PC-3 (cell line): ENCODE data around the gene ISYNA1. TPM values are rescaled to one million over a fixed set of nuclear protein-coding genes. Genes with fewer than 3 reads are reported as not detected.

Experiments used
- ATAC-seq: fragments of 200-7000 bp; cut with Tn5 transposase; 2 replicates; pipeline ENCODE4 v1.9.1; 2020; ENCODE audit warnings: mild to moderate bottlenecking, moderate library complexity
- BruUV-seq: library from RNA; stranded (reverse); fragments of 400-500 nt; replicated peaks from 2 replicates; lab custom pipeline; 2021; lab: Mats Ljungman, UMichigan
- CTCF ChIA-PET: fragments of 300-600 bp; sonication (Branson Sonifier 250); formaldehyde crosslinking; loops from one replicate; lab custom pipeline; 2022; ENCODE audit warnings: antibody characterized with exemption; lab: Charles Lee
- POLR2A ChIA-PET: fragments of 300-600 bp; sonication (Branson Sonifier 250); formaldehyde crosslinking; loops from one replicate; lab custom pipeline; 2022; ENCODE audit warnings: antibody characterized with exemption; ENCODE audit not compliant: unreplicated experiment; lab: Charles Lee
- DNase-seq: peaks from one replicate; pipeline ENCODE4 v3.0.0-alpha.2; 2015
- H2AFZ ChIP-seq: fragments of 300-600 bp; sonication (generic); 2 replicates; pipeline ENCODE4 v1.6.0; 2016; ENCODE audit warnings: antibody characterized with exemption, low read length
- H3F3A ChIP-seq: fragments of 300-600 bp; sonication (generic); one replicate; pipeline ENCODE4 v1.6.0; 2017; ENCODE audit warnings: antibody characterized with exemption, low read length, control low read depth, mild to moderate bottlenecking; ENCODE audit not compliant: unreplicated experiment
- H3K27ac ChIP-seq: fragments of 300-600 bp; sonication (generic); 2 replicates; pipeline ENCODE4 v1.5.1; 2016; ENCODE audit warnings: mild to moderate bottlenecking, low read length
- H3K27me3 ChIP-seq: fragments of 300-600 bp; sonication (generic); 2 replicates; pipeline ENCODE4 v1.6.1; 2016; ENCODE audit warnings: low read length, mixed read lengths
- H3K36me3 ChIP-seq: fragments of 300-600 bp; sonication (generic); 2 replicates; pipeline ENCODE4 v1.6.1; 2016; ENCODE audit warnings: low read depth, mixed run types, low read length, mixed read lengths
- H3K4me1 ChIP-seq: fragments of 300-600 bp; sonication (generic); 2 replicates; pipeline ENCODE4 v1.5.1; 2016; ENCODE audit warnings: low read length; ENCODE audit not compliant: insufficient read depth
- H3K4me2 ChIP-seq: fragments of 300-600 bp; sonication (generic); 2 replicates; pipeline ENCODE4 v1.6.0; 2016; ENCODE audit warnings: low read length
- H3K4me3 ChIP-seq: fragments of 300-600 bp; sonication (generic); 2 replicates; pipeline ENCODE4 v1.5.1; 2016; ENCODE audit warnings: mild to moderate bottlenecking, low read length, mixed read lengths
- H3K79me2 ChIP-seq: fragments of 300-600 bp; sonication (generic); 2 replicates; pipeline ENCODE4 v1.6.1; 2017; ENCODE audit warnings: low read length, mixed read lengths
- H3K9ac ChIP-seq: fragments of 300-600 bp; sonication (generic); 2 replicates; pipeline ENCODE4 v1.6.0; 2016; ENCODE audit warnings: mild to moderate bottlenecking, low read length
- H3K9me2 ChIP-seq: fragments of 300-600 bp; sonication (generic); replicated peaks from 2 replicates; pipeline ENCODE4 v1.6.1; 2016; ENCODE audit warnings: mixed run types, low read length, mixed read lengths
- H3K9me3 ChIP-seq: fragments of 300-600 bp; sonication (generic); 2 replicates; pipeline ENCODE4 v1.6.1; 2016; ENCODE audit warnings: low read length, mixed read lengths
- H4K20me1 ChIP-seq: fragments of 300-600 bp; sonication (generic); 2 replicates; pipeline ENCODE4 v1.6.1; 2016; ENCODE audit warnings: low read length, mixed read lengths
- CTCF ChIP-seq: fragments of 300-600 bp; sonication (generic); conservative IDR thresholded peaks from 2 replicates; pipeline ENCODE4 v1.5.1; 2017; ENCODE audit warnings: antibody characterized with exemption, low read depth, mild to moderate bottlenecking, low read length
- EZH2 ChIP-seq: fragments of 300-600 bp; sonication (generic); IDR thresholded peaks from one replicate; pipeline ENCODE4 v1.6.1; 2017; ENCODE audit warnings: antibody characterized with exemption, mild to moderate bottlenecking, low read length; ENCODE audit not compliant: unreplicated experiment
- EZH2phosphoT487 ChIP-seq: fragments of 300-600 bp; sonication (generic); IDR thresholded peaks from 2 replicates; pipeline ENCODE4 v1.6.1; 2018; ENCODE audit warnings: mild to moderate bottlenecking, antibody characterized with exemption, low read length, borderline replicate concordance
- intact Hi-C: fragments of 100-400 bp; cut with micrococcal nuclease; formaldehyde crosslinking; loops from 2 replicates; pipeline ENCODE4 v1.9.0; 2023
- total RNA-seq: library from RNA; depleted of rRNA; stranded (reverse); fragments of >200 nt; gene quantifications from 2 replicates; pipeline ENCODE4 v1.2.3, GENCODE V29; 2014

The ISYNA1 gene
- total RNA-seq, 1 experiment from 2014 or later, result 19.4 TPM

- Histone ChIP-seq H3K9me3 (no peaks in the 10 kb centered on the region), H3K9ac (no peak overlapping the region), H4K20me1 (no peaks in the 10 kb centered on the region), H3K4me1 (peaks cover 30% of the 10 kb centered on the region), H3K27me3 (no peaks in the 10 kb centered on the region), H3K79me2 (0 out of 2 replicates have a peak, but pooled peaks cover 12% of the 10 kb centered on the region), H3F3A (no peaks in the 10 kb centered on the region), H3K27ac (no peak overlapping the region), H2AFZ (no peak overlapping the region), H3K9me2 (no peaks in the 10 kb centered on the region), H3K4me2 (no peak overlapping the region), H3K36me3 (peaks cover 7% of the 10 kb centered on the region), H3K4me3 (no peak overlapping the region)
- ChIA-PET CTCF (no interaction called here), POLR2A (no interaction called here)
- BruUV-seq, result no TSS peak
- no peak for ATAC-seq
- DNase-seq, result no peak
- intact Hi-C loops, result no loop called here
- no peak for TF ChIP-seq EZH2
- no peak for TF ChIP-seq EZH2phosphoT487
- no peak for TF ChIP-seq CTCF
Measured at GRCh38 chr19:18465964-18466339, 28.0 kb upstream of the ISYNA1 start.

GRCh38 chr19:18465214-18465963 lies 27.5 kb upstream of the ISYNA1 start:
- no peak overlapping the region for H2AFZ ChIP-seq
- POLR2A ChIA-PET, result no interaction called here
- CTCF ChIA-PET, result no interaction called here
- intact Hi-C loops, result no loop called here
- ATAC-seq (no peak), DNase-seq (no peak)
- no peak overlapping the region for H3K4me3 ChIP-seq
- no peaks in the 10 kb centered on the region for H3K9me2 ChIP-seq
- H3F3A ChIP-seq, result peaks cover 3% of the 10 kb centered on the region
- H3K27ac ChIP-seq, result 0 out of 2 replicates have a peak overlapping the region, but pooled peaks have one; percentile 14
- H3K9me3 ChIP-seq, result no peaks in the 10 kb centered on the region
- no peak overlapping the region for H3K4me2 ChIP-seq
- no peaks in the 10 kb centered on the region for H3K27me3 ChIP-seq
- no peaks in the 10 kb centered on the region for H4K20me1 ChIP-seq
- H3K9ac ChIP-seq, result no peak overlapping the region
- BruUV-seq, result no TSS peak
- TF ChIP-seq CTCF (no peak), EZH2 (no peak), EZH2phosphoT487 (no peak)
- H3K4me1 ChIP-seq, result peaks cover 35% of the 10 kb centered on the region
- H3K36me3 ChIP-seq, result peaks cover 11% of the 10 kb centered on the region
- H3K79me2 ChIP-seq, result 0 out of 2 replicates have a peak, but pooled peaks cover 12% of the 10 kb centered on the region

- H3K36me3 ChIP-seq, result peaks cover 11% of the 10 kb centered on the region
- intact Hi-C loops, result loop anchor here (5.0 kb wide), 2 partner anchors 58 to 108 kb away; partner anchors contain the start of genes ELL and UBA52
- H3K4me2 ChIP-seq, result no peak overlapping the region
- H3K27ac ChIP-seq, result peak overlapping the region; percentile 14; the same call in 1 of the 2 replicates
- peaks cover 41% of the 10 kb centered on the region for H3K4me1 ChIP-seq
- BruUV-seq, result no TSS peak
- H3K27me3 ChIP-seq, result no peaks in the 10 kb centered on the region
- H3K9me3 ChIP-seq, result no peaks in the 10 kb centered on the region
- H3K4me3 ChIP-seq, result no peak overlapping the region
- ChIA-PET CTCF (no interaction called here), POLR2A (no interaction called here)
- H4K20me1 ChIP-seq, result no peaks in the 10 kb centered on the region
- peak; percentile 49 for DNase-seq
- no peak overlapping the region for H3K9ac ChIP-seq
- 0 out of 2 replicates have a peak, but pooled peaks cover 12% of the 10 kb centered on the region for H3K79me2 ChIP-seq
- TF ChIP-seq EZH2 (no peak), EZH2phosphoT487 (no peak), CTCF (no peak)
- H2AFZ ChIP-seq, result no peak overlapping the region
- no peaks in the 10 kb centered on the region for H3K9me2 ChIP-seq
- H3F3A ChIP-seq, result peaks cover 3% of the 10 kb centered on the region
- ATAC-seq, result peak; percentile 49
Measured at GRCh38 chr19:18464646-18465045, 26.7 kb upstream of the ISYNA1 start.
